ENCODE measurements around the gene SEPTIN10. TPM values are rescaled to one million over a fixed set of nuclear protein-coding genes. Genes with fewer than 3 reads are reported as not detected.

The SEPTIN10 gene
- total RNA-seq, 1 experiment from 2014 or later, result 112 TPM

- DNase-seq, result no peak
- Histone ChIP-seq H4K20me1 (ENCODE audit: insufficient read depth) (no peaks in the 10 kb centered on the region), H3K9me3 (ENCODE audit: insufficient read depth, low read depth) (no peaks in the 10 kb centered on the region), H3K4me3 (no peak overlapping the region), H3K27me3 (ENCODE audit: insufficient read depth, low read depth) (no peaks in the 10 kb centered on the region), H3K36me3 (ENCODE audit: low read depth) (peaks cover 13% of the 10 kb centered on the region; the same call in 1 of the 2 replicates), H3K4me1 (replicated peaks; ENCODE audit: insufficient read depth) (peaks cover 25% of the 10 kb centered on the region), H2AFZ (no peak overlapping the region), H3K9me2 (ENCODE audit: insufficient read depth) (no peaks in the 10 kb centered on the region), H3K4me2 (no peak overlapping the region), H3K27ac (peak overlapping the region; percentile 8; the same call in 1 of the 2 replicates), H3K79me2 (ENCODE audit: low read depth) (no peaks in the 10 kb centered on the region), H3F3A (ENCODE audit: insufficient read depth, low read depth) (peaks cover 2% of the 10 kb centered on the region; the same call in 1 of the 2 replicates)
- BruUV-seq (replicated peaks), result no TSS peak
- ChIA-PET POLR2A (ENCODE audit: unreplicated experiment) (no interaction called here), CTCF (no interaction called here)
- TF ChIP-seq CTCF (conservative IDR thresholded peaks at IDR 0.05) (no peak), EZH2 (IDR thresholded peaks at IDR 0.05; ENCODE audit: low read depth) (no peak)
- intact Hi-C loops (cut with micrococcal nuclease; ENCODE audit: unreplicated experiment), result no loop called here
Observed at GRCh38 chr2:109563980-109564550, 49.7 kb downstream of the SEPTIN10 start.

GRCh38 chr2:109563288-109563687 lies 50.5 kb downstream of the SEPTIN10 start:
- TF ChIP-seq CTCF (conservative IDR thresholded peaks at IDR 0.05) (no peak), EZH2 (IDR thresholded peaks at IDR 0.05; ENCODE audit: low read depth) (no peak)
- peaks cover 6% of the 10 kb centered on the region for H3F3A ChIP-seq (ENCODE audit: insufficient read depth, low read depth)
- H3K4me1 ChIP-seq (replicated peaks; ENCODE audit: insufficient read depth), result peaks cover 33% of the 10 kb centered on the region
- H2AFZ ChIP-seq, result no peak overlapping the region
- no peak overlapping the region for H3K27ac ChIP-seq
- no peaks in the 10 kb centered on the region for H3K27me3 ChIP-seq (ENCODE audit: insufficient read depth, low read depth)
- DNase-seq, result no peak
- H3K9me2 ChIP-seq (ENCODE audit: insufficient read depth), result no peaks in the 10 kb centered on the region
- no peaks in the 10 kb centered on the region for H4K20me1 ChIP-seq (ENCODE audit: insufficient read depth)
- H3K4me3 ChIP-seq, result no peak overlapping the region
- H3K79me2 ChIP-seq (ENCODE audit: low read depth), result no peaks in the 10 kb centered on the region
- H3K4me2 ChIP-seq, result no peak overlapping the region
- ChIA-PET CTCF (interaction anchor here (0.9 kb wide), 1 partner anchor 152 kb away, joined by 3 read pairs; no protein-coding TSS in a partner anchor), POLR2A (ENCODE audit: unreplicated experiment) (no interaction called here)
- BruUV-seq (replicated peaks), result no TSS peak
- no peaks in the 10 kb centered on the region for H3K9me3 ChIP-seq (ENCODE audit: insufficient read depth, low read depth)
- peaks cover 13% of the 10 kb centered on the region; the same call in 1 of the 2 replicates for H3K36me3 ChIP-seq (ENCODE audit: low read depth)
- intact Hi-C loops (cut with micrococcal nuclease; ENCODE audit: unreplicated experiment), result no loop called here

GRCh38 chr2:109562421-109562820 lies 51.3 kb downstream of the SEPTIN10 start:
- intact Hi-C loops (cut with micrococcal nuclease; ENCODE audit: unreplicated experiment), result no loop called here
- ChIA-PET POLR2A (ENCODE audit: unreplicated experiment) (no interaction called here), CTCF (interaction anchor here (0.9 kb wide), 1 partner anchor 153 kb away, joined by 3 read pairs; no protein-coding TSS in a partner anchor)
- 0 out of 2 replicates have a peak, but pooled peaks cover 4% of the 10 kb centered on the region for H3K9me3 ChIP-seq (ENCODE audit: insufficient read depth, low read depth)
- no peak for TF ChIP-seq CTCF (conservative IDR thresholded peaks at IDR 0.05)
- no peak for TF ChIP-seq EZH2 (IDR thresholded peaks at IDR 0.05; ENCODE audit: low read depth)
- H3K27me3 ChIP-seq (ENCODE audit: insufficient read depth, low read depth), result no peaks in the 10 kb centered on the region
- H3K4me1 ChIP-seq (replicated peaks; ENCODE audit: insufficient read depth), result peaks cover 42% of the 10 kb centered on the region
- H3K4me2 ChIP-seq, result no peak overlapping the region
- no peak overlapping the region for H2AFZ ChIP-seq
- peaks cover 20% of the 10 kb centered on the region for H3K36me3 ChIP-seq (ENCODE audit: low read depth)
- H3K27ac ChIP-seq, result no peak overlapping the region
- H3K9me2 ChIP-seq (ENCODE audit: insufficient read depth), result no peaks in the 10 kb centered on the region
- no peaks in the 10 kb centered on the region for H3K79me2 ChIP-seq (ENCODE audit: low read depth)
- no peak overlapping the region for H3K4me3 ChIP-seq
- BruUV-seq (replicated peaks), result no TSS peak
- H4K20me1 ChIP-seq (ENCODE audit: insufficient read depth), result no peaks in the 10 kb centered on the region
- peaks cover 6% of the 10 kb centered on the region for H3F3A ChIP-seq (ENCODE audit: insufficient read depth, low read depth)
- DNase-seq, result no peak
